Jurkat, Clone E6-1 (cell line): ENCODE results near the gene SPIB.

ENCODE experiments used
- DNase-seq: peaks from one replicate; pipeline ENCODE4 v3.0.0-alpha.2; 2011; ENCODE audit warnings: low read depth, low spot score
- H3K4me3 ChIP-seq: 2 replicates; pipeline ENCODE4 v1.5.1; 2011; ENCODE audit warnings: mild to moderate bottlenecking, low read length, control low read depth, moderate library complexity

The SPIB gene

DNA sequence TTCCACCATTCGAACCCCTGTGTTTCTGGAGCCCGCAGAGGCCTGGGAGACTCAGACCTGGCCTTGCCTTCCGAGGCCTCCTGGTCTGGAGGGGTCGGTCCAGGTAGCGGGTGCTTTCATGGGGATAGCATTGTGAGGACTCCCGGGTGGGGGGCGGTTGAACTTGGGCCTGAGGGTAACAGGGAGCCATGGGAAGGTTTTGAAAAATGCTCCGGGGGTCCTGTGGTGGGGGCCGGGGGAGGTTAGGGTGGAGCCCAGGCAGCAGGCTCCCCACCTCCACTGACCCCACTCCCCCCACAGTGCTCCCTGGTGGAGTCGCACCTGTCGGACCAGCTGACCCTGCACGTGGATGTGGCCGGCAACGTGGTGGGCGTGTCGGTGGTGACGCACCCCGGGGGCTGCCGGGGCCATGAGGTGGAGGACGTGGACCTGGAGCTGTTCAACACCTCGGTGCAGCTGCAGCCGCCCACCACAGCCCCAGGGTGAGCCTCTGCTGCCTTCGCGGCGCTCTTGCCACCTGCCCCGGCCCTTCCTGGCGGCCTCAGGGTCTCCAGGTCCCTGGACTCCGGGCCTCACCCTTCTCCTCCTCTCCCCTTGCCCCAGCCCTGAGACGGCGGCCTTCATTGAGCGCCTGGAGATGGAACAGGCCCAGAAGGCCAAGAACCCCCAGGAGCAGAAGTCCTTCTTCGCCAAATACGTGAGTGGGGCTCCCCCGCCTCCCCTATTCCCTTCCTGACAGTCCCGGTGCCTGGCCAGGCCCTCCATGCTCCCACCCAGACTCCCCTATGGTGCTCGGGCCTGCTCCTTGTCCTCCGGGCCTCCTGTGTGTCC lies 61.8 kb downstream of the SPIB start:
- no peak overlapping the region for H3K4me3 ChIP-seq
- DNase-seq = no peak
